ENCODE results near the gene ELL2. TPM values are rescaled to one million over a fixed set of nuclear protein-coding genes. Genes with fewer than 3 reads are reported as not detected.

Gene ELL2
- total RNA-seq, 4 donors from 2014 or later = 32.4 to 50.3 (median 45.1) TPM

DNA sequence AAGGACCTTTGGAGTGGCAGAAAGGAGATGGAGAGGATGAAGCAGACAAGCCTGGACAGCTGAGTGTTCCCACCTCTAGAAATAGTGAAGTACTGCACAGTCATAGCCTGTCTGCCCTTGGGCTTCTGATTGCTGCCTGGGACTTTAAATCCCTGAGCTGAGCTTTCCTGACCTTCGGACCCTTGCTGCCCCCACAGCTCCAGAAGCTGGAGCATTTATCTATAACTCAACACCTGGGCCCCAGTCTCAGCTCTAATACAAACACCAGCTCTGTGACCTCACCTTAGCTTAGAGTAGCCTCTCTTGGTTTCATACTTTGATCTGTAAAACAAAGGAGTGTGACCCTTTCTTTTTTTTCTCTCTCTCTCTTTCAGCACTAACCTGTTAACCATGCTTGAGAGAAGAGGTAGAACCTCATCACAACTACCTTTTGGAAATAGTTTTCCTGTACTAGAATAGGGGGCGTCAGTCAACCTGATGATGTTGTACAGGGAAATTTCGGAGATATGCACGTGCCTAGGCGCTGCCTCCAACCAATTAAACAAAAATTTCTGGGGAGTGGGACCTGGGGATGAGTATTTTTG is 25.4 kb upstream of the ELL2 start:
- H3K4me3 ChIP-seq (ENCODE audit: low read depth, poor library complexity, severe bottlenecking) = no peak overlapping the region
- DNase-seq (ENCODE audit: low spot score in 2 of 2) = no peak
- TF ChIP-seq, protein P1, sequence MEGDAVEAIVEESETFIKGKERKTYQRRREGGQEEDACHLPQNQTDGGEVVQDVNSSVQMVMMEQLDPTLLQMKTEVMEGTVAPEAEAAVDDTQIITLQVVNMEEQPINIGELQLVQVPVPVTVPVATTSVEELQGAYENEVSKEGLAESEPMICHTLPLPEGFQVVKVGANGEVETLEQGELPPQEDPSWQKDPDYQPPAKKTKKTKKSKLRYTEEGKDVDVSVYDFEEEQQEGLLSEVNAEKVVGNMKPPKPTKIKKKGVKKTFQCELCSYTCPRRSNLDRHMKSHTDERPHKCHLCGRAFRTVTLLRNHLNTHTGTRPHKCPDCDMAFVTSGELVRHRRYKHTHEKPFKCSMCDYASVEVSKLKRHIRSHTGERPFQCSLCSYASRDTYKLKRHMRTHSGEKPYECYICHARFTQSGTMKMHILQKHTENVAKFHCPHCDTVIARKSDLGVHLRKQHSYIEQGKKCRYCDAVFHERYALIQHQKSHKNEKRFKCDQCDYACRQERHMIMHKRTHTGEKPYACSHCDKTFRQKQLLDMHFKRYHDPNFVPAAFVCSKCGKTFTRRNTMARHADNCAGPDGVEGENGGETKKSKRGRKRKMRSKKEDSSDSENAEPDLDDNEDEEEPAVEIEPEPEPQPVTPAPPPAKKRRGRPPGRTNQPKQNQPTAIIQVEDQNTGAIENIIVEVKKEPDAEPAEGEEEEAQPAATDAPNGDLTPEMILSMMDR (IDR thresholded peaks at IDR 0.05) = no peak
- TF ChIP-seq POLR2A (IDR thresholded peaks at IDR 0.05) = no peak
- 93 to 95% methylated on average over 5 of the region's 5 CpGs for WGBS, 2 donors
- intact Hi-C loops (cut with DNase I; ENCODE audit: low total_unique reads) = no loop called here

DNA sequence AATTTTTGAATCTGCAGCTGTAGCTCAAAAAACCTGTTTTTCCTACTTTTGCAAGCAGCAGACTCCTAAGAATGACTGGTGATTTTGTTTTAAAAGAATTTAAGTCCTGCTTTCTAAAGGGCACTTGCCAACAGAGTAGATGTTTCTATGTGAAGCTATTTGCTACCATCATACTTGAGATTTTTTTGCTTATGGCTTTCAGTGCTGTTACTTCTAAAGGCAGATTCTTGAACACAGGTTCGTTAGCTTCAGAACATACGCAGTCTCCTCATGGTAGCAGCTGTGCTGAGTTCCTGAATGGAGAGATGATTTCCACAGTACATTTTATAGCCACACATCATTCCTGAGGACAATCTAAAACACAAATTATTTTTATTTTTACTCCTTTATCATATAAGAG is 24.4 kb upstream of the ELL2 start:
- no peak for TF ChIP-seq POLR2A (IDR thresholded peaks at IDR 0.05)
- TF ChIP-seq, protein P1 (IDR thresholded peaks at IDR 0.05) = no peak
- whole genome bisulfite sequencing, 2 donors = 93 to 94% methylated on average over 2 of the region's 2 CpGs
- intact Hi-C loops (cut with DNase I; ENCODE audit: low total_unique reads) = no loop called here
- DNase-seq (ENCODE audit: low spot score in 2 of 2) = no peak
- H3K4me3 ChIP-seq (ENCODE audit: low read depth, poor library complexity, severe bottlenecking) = no peak overlapping the region

DNA sequence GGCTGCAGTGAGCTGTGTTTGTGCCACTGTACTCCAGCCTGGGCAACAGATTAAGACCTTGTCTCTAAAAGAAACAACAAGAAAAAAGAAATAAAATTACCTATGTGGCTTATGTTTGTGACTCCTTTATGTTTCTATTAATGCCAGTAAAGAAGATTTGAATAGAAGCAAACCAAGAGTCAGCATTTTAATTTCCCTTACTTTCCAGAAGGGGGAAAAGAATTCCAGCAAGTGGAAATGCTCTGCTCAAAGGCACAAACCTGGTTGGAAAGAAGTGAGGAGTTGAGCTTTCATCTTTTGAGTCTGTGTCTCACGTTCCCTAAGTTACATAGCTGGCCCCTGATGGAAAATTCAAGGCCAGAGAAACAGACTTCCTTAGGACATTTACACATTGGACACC is 23.6 kb upstream of the ELL2 start:
- WGBS, 2 donors = 94 to 97% methylated on average over 1 of the region's 1 CpG
- no peak for DNase-seq (ENCODE audit: low spot score in 2 of 2)
- H3K4me3 ChIP-seq (ENCODE audit: low read depth, poor library complexity, severe bottlenecking) = no peak overlapping the region
- no peak for TF ChIP-seq POLR2A (IDR thresholded peaks at IDR 0.05)
- TF ChIP-seq, protein P1 (IDR thresholded peaks at IDR 0.05) = no peak
- intact Hi-C loops (cut with DNase I; ENCODE audit: low total_unique reads) = no loop called here

DNA sequence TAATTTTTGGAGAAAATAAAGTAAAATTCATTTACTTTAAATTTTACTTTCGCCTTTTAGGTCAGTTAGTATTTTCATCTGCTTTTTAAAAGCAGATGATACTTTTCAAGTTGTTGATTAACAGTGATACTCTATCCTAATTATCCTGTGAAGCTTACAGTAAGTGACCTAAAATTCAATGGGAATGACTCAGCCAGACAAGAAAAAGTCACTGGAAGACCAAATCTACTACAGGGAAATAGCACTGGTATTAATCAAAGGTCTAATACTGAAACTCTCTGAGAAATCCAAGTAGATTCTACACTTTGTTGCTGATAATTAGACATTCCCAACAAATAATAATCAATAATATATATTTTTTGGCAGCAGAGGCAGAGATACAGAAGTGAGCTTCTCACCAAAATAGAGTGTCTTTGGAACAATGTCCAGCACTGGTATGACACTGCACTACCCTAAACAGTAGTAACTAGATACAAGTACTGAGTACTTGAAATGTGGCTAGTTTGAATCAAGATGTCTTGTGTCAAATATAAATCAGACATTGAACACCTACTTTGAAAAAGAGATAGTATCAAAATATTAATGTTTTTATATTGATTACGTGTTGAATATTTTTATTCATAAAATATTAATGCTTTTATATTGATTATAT is 22.8 kb upstream of the ELL2 start:
- TF ChIP-seq, protein P1 (IDR thresholded peaks at IDR 0.05) = no peak
- no peak for TF ChIP-seq POLR2A (IDR thresholded peaks at IDR 0.05)
- DNase-seq (ENCODE audit: low spot score in 2 of 2) = no peak
- WGBS, 2 donors = 68 to 95% methylated on average over 2 of the region's 2 CpGs
- intact Hi-C loops (cut with DNase I; ENCODE audit: low total_unique reads) = no loop called here
- H3K4me3 ChIP-seq (ENCODE audit: low read depth, poor library complexity, severe bottlenecking) = no peak overlapping the region

DNA sequence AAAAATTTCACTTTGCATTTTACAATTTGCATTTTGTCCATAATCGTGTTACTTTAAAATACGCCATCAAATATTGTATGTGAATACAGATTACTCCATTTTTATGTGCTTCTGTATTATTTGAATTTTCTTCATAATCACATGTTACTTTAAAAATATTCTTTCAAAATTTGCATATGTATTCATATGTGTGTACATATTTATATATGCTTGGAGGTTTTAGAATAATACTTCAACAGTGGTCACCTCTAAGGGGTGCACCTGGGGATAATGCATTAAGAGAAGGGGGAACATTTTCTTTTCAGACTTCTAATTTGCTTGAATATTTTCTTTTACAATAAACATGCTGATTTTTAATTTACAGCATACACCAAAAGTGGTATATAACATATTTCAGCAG is 21.9 kb upstream of the ELL2 start:
- intact Hi-C loops (cut with DNase I; ENCODE audit: low total_unique reads) = no loop called here
- H3K4me3 ChIP-seq (ENCODE audit: low read depth, poor library complexity, severe bottlenecking) = no peak overlapping the region
- no peak for DNase-seq (ENCODE audit: low spot score in 2 of 2)
- WGBS, 2 donors = 96 to 97% methylated on average over 2 of the region's 2 CpGs
- TF ChIP-seq, protein P1 (IDR thresholded peaks at IDR 0.05) = no peak
- no peak for TF ChIP-seq POLR2A (IDR thresholded peaks at IDR 0.05)

DNA sequence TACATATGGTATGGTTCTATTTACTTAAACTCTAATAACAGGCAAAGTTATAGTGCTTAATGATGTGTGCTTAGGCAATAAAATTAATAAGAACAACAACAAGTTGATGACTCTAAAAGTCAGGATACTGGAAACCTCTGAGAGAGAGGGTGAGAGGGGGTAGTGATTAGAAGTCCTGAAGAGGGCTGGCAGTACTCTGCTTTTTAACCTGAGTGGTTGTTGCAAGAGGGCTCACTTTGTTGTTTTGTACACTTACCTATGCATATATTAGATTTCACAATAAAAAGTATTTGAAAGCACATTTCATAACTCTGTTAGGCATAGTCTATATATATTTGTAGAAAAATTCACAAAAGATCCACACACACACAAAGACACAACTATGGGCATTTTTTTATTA is 21.4 kb upstream of the ELL2 start:
- intact Hi-C loops (cut with DNase I; ENCODE audit: low total_unique reads) = no loop called here
- H3K4me3 ChIP-seq (ENCODE audit: low read depth, poor library complexity, severe bottlenecking) = no peak overlapping the region
- TF ChIP-seq, protein P1 (IDR thresholded peaks at IDR 0.05) = no peak
- no peak for TF ChIP-seq POLR2A (IDR thresholded peaks at IDR 0.05)
- no peak for DNase-seq (ENCODE audit: low spot score in 2 of 2)
